Effector memory CD8-positive, alpha-beta T cell (primary cell): Measurements from ENCODE around the gene ZMIZ1.

Experiments used
- ATAC-seq: fragments of 150-1000 bp; cut with Tn5 transposase; replicated peaks from 2 replicates; pipeline ENCODE4 v1.10.0; 2021; ENCODE audit warnings: mild to moderate bottlenecking, moderate library complexity
- DNase-seq, 3 experiments: peaks; one replicate each; pipeline ENCODE4 v3.0.0; 2021
- H3K27ac Mint-ChIP-seq, 2 donors: one replicate each; pipeline ENCODE4 v1.8.0; 2022; ENCODE audit warnings: mild to moderate bottlenecking in 2 of 2, mixed read lengths in 2 of 2, moderate library complexity in 2 of 2
- H3K27me3 Mint-ChIP-seq, 2 donors: one replicate each; pipeline ENCODE4 v1.8.0; 2022; ENCODE audit warnings: mixed read lengths in 2 of 2
- H3K36me3 Mint-ChIP-seq: one replicate; pipeline ENCODE4 v1.8.0; 2022; ENCODE audit warnings: mild to moderate bottlenecking, moderate library complexity, mixed read lengths; ENCODE audit not compliant: insufficient read depth
- H3K4me1 Mint-ChIP-seq, 2 donors: one replicate each; pipeline ENCODE4 v1.8.0; 2022; ENCODE audit warnings: low read depth in 2 of 2, mixed read lengths in 2 of 2
- H3K4me3 Mint-ChIP-seq, 2 donors: one replicate each; pipeline ENCODE4 v1.8.0; 2022; ENCODE audit warnings: mild to moderate bottlenecking in 2 of 2, mixed read lengths in 2 of 2, moderate library complexity in 2 of 2
- H3K9me3 Mint-ChIP-seq, 2 donors: one replicate each; pipeline ENCODE4 v1.8.0; 2022; ENCODE audit warnings: mixed read lengths in 2 of 2

Gene ZMIZ1

GRCh38 chr10:79162022-79162421, 93.3 kb downstream of the ZMIZ1 start:
- DNase-seq (no peak), ATAC-seq (no peak)
- peaks cover 5% of the 10 kb centered on the region for H3K36me3 Mint-ChIP-seq
- H3K9me3 Mint-ChIP-seq, result no peaks in the 10 kb centered on the region
- no peaks in the 10 kb centered on the region for H3K27me3 Mint-ChIP-seq
- peaks cover 0 to 5% of the 10 kb centered on the region in 2 donors for H3K4me1 Mint-ChIP-seq
- H3K4me3 Mint-ChIP-seq, result no peak overlapping the region
- H3K27ac Mint-ChIP-seq, result no peak overlapping the region

- no peak for DNase-seq
- H3K27ac Mint-ChIP-seq, result no peak overlapping the region
- H3K4me3 Mint-ChIP-seq, result no peak overlapping the region
- no peak for ATAC-seq
- no peaks in the 10 kb centered on the region for H3K9me3 Mint-ChIP-seq
- no peaks in the 10 kb centered on the region for H3K27me3 Mint-ChIP-seq
- peaks cover 0 to 4% of the 10 kb centered on the region in 2 donors for H3K4me1 Mint-ChIP-seq
- H3K36me3 Mint-ChIP-seq, result peaks cover 5% of the 10 kb centered on the region
These were observed 94.3 kb downstream of the ZMIZ1 start for GRCh38 chr10:79162861-79163665.

GRCh38 chr10:79163666-79163975, 94.9 kb downstream of the ZMIZ1 start:
- Mint-ChIP-seq H3K4me3 (no peak overlapping the region), H3K27ac (no peak overlapping the region), H3K9me3 (no peaks in the 10 kb centered on the region), H3K4me1 (peaks cover 0 to 4% of the 10 kb centered on the region in 2 donors), H3K36me3 (peaks cover 5% of the 10 kb centered on the region), H3K27me3 (no peaks in the 10 kb centered on the region)
- no peak for DNase-seq
- ATAC-seq, result no peak

GRCh38 chr10:79164075-79164474, 95.3 kb downstream of the ZMIZ1 start:
- no peak for ATAC-seq
- H3K36me3 Mint-ChIP-seq, result peaks cover 5% of the 10 kb centered on the region
- no peak overlapping the region for H3K4me3 Mint-ChIP-seq
- no peaks in the 10 kb centered on the region for H3K27me3 Mint-ChIP-seq
- H3K9me3 Mint-ChIP-seq, result no peaks in the 10 kb centered on the region
- DNase-seq, result no peak
- H3K4me1 Mint-ChIP-seq, result peaks cover 0 to 4% of the 10 kb centered on the region in 2 donors
- no peak overlapping the region for H3K27ac Mint-ChIP-seq

- no peak overlapping the region for H3K4me3 Mint-ChIP-seq
- H3K9me3 Mint-ChIP-seq, result no peaks in the 10 kb centered on the region
- ATAC-seq, result no peak
- H3K36me3 Mint-ChIP-seq, result peaks cover 5% of the 10 kb centered on the region
- H3K27ac Mint-ChIP-seq, result no peak overlapping the region
- peaks cover 0 to 4% of the 10 kb centered on the region in 2 donors for H3K4me1 Mint-ChIP-seq
- H3K27me3 Mint-ChIP-seq, result no peaks in the 10 kb centered on the region
- DNase-seq, result no peak
These were observed 96.5 kb downstream of the ZMIZ1 start for GRCh38 chr10:79165070-79165778.

- H3K4me3 Mint-ChIP-seq, result no peak overlapping the region
- no peaks in the 10 kb centered on the region for H3K9me3 Mint-ChIP-seq
- ATAC-seq, result no peak
- peaks cover 4% of the 10 kb centered on the region for H3K36me3 Mint-ChIP-seq
- H3K4me1 Mint-ChIP-seq, result peaks cover 0 to 3% of the 10 kb centered on the region in 2 donors
- no peaks in the 10 kb centered on the region for H3K27me3 Mint-ChIP-seq
- no peak for DNase-seq
- no peak overlapping the region for H3K27ac Mint-ChIP-seq
These were observed 97.6 kb downstream of the ZMIZ1 start for GRCh38 chr10:79166312-79166721.

GRCh38 chr10:79166741-79167140, 98.0 kb downstream of the ZMIZ1 start:
- no peak overlapping the region for H3K4me3 Mint-ChIP-seq
- H3K27me3 Mint-ChIP-seq, result no peaks in the 10 kb centered on the region
- DNase-seq (no peak), ATAC-seq (no peak)
- H3K9me3 Mint-ChIP-seq, result no peaks in the 10 kb centered on the region
- H3K36me3 Mint-ChIP-seq, result peaks cover 2% of the 10 kb centered on the region
- no peak overlapping the region for H3K27ac Mint-ChIP-seq
- no peaks in the 10 kb centered on the region for H3K4me1 Mint-ChIP-seq

- Mint-ChIP-seq H3K4me1 (no peaks in the 10 kb centered on the region), H3K4me3 (no peak overlapping the region), H3K27me3 (no peaks in the 10 kb centered on the region), H3K9me3 (no peaks in the 10 kb centered on the region), H3K36me3 (peaks cover 2% of the 10 kb centered on the region), H3K27ac (no peak overlapping the region)
- no peak for ATAC-seq
- no peak for DNase-seq
These were observed 98.8 kb downstream of the ZMIZ1 start for GRCh38 chr10:79167537-79167936.

- no peaks in the 10 kb centered on the region for H3K4me1 Mint-ChIP-seq
- DNase-seq (no peak), ATAC-seq (no peak)
- no peaks in the 10 kb centered on the region for H3K9me3 Mint-ChIP-seq
- H3K4me3 Mint-ChIP-seq, result no peak overlapping the region
- peaks cover 2% of the 10 kb centered on the region for H3K36me3 Mint-ChIP-seq
- H3K27ac Mint-ChIP-seq, result no peak overlapping the region
- no peaks in the 10 kb centered on the region for H3K27me3 Mint-ChIP-seq
These were observed 99.4 kb downstream of the ZMIZ1 start for GRCh38 chr10:79168210-79168609.

GRCh38 chr10:79170226-79170752, 101.5 kb downstream of the ZMIZ1 start:
- Mint-ChIP-seq H3K4me1 (peaks cover 0 to 3% of the 10 kb centered on the region in 2 donors), H3K27me3 (no peaks in the 10 kb centered on the region), H3K4me3 (no peak overlapping the region), H3K27ac (peak overlapping the region in 1 of 2 donors; percentile 62), H3K9me3 (no peaks in the 10 kb centered on the region), H3K36me3 (peaks cover 2% of the 10 kb centered on the region)
- ATAC-seq (no peak), DNase-seq (no peak)

GRCh38 chr10:79170993-79171392, 102.2 kb downstream of the ZMIZ1 start:
- no peak for DNase-seq
- ATAC-seq, result no peak
- Mint-ChIP-seq H3K4me1 (peaks cover 0 to 3% of the 10 kb centered on the region in 2 donors), H3K27me3 (no peaks in the 10 kb centered on the region), H3K27ac (peak overlapping the region in 1 of 2 donors; percentile 62), H3K9me3 (no peaks in the 10 kb centered on the region), H3K36me3 (peaks cover 2% of the 10 kb centered on the region), H3K4me3 (no peak overlapping the region)

GRCh38 chr10:79171504-79171903, 102.7 kb downstream of the ZMIZ1 start:
- Mint-ChIP-seq H3K27me3 (no peaks in the 10 kb centered on the region), H3K4me1 (peaks cover 0 to 3% of the 10 kb centered on the region in 2 donors), H3K4me3 (no peak overlapping the region), H3K36me3 (peaks cover 2% of the 10 kb centered on the region), H3K27ac (no peak overlapping the region), H3K9me3 (no peaks in the 10 kb centered on the region)
- no peak for DNase-seq
- ATAC-seq, result no peak

- Mint-ChIP-seq H3K9me3 (no peaks in the 10 kb centered on the region), H3K4me3 (no peak overlapping the region), H3K36me3 (no peaks in the 10 kb centered on the region), H3K27me3 (no peaks in the 10 kb centered on the region), H3K4me1 (peaks cover 0 to 3% of the 10 kb centered on the region in 2 donors), H3K27ac (no peak overlapping the region)
- no peak for DNase-seq
- ATAC-seq, result no peak
These were observed 104.1 kb downstream of the ZMIZ1 start for GRCh38 chr10:79172881-79173280.
